K562 (cell line): ENCODE measurements around the gene CEP78. TPM values are rescaled to one million over a fixed set of nuclear protein-coding genes. Genes with fewer than 3 reads are reported as not detected.
A peak's percentile ranks its signal among the peaks of the same experiment; 100 is the strongest.

Experiments used
- ATF1 ChIP-seq, 2 experiments: fragments of 450-650 bp in 1 of 2; IDR thresholded peaks; 2 replicates each; pipeline ENCODE4 v1.6.1; 2016; ENCODE audit warnings: missing compliant biosample characterization in 1 of 2, missing genetic modification characterization in 1 of 2
- CCNT2 ChIP-seq: IDR thresholded peaks from 2 replicates; pipeline ENCODE4 v1.6.1; 2011; ENCODE audit warnings: borderline replicate concordance, low read depth, mild to moderate bottlenecking, moderate library complexity, mixed read lengths, low read length; ENCODE audit not compliant: insufficient read length; ENCODE audit errors: extremely low read depth
- CHD2 ChIP-seq: IDR thresholded peaks from 2 replicates; pipeline ENCODE4 v1.6.1; 2011; ENCODE audit warnings: low read depth, low read length
- EGR1 ChIP-seq: fragments of 450-650 bp; conservative IDR thresholded peaks from 2 replicates; pipeline ENCODE4 v1.6.1; 2017; ENCODE audit warnings: mild to moderate bottlenecking
- HMBOX1 ChIP-seq: sonication (generic); IDR thresholded peaks from 2 replicates; pipeline ENCODE4 v1.6.1; 2016
- HMGN3 ChIP-seq: IDR thresholded peaks from 2 replicates; pipeline ENCODE4 v1.6.1; 2011; ENCODE audit warnings: borderline replicate concordance, low read depth, mild to moderate bottlenecking, mixed read lengths, low read length; ENCODE audit not compliant: insufficient read length; ENCODE audit errors: extremely low read depth
- IRF2 ChIP-seq: sonication (generic); formaldehyde crosslinking; IDR thresholded peaks from 2 replicates; pipeline ENCODE4 v1.8.1; 2022; ENCODE audit warnings: mild to moderate bottlenecking, missing genetic modification reagents
- RBFOX2 ChIP-seq: fragments of 200-400 bp; formaldehyde crosslinking; IDR thresholded peaks from 2 replicates; pipeline ENCODE4 v1.6.1; 2017; ENCODE audit warnings: low read depth, mild to moderate bottlenecking, low read length, moderate library complexity
- SAP30 ChIP-seq: fragments of 200-600 bp; sonication (generic); IDR thresholded peaks from 2 replicates; pipeline ENCODE4 v1.6.1; 2012; ENCODE audit warnings: borderline replicate concordance, low read depth, mild to moderate bottlenecking, moderate library complexity, low read length, control low read depth, inconsistent platforms; ENCODE audit not compliant: insufficient read depth, poor library complexity, severe bottlenecking
- SREBF1 ChIP-seq: fragments of 150-350 bp; IDR thresholded peaks from 2 replicates; pipeline ENCODE4 v1.6.1; 2014; ENCODE audit warnings: antibody characterized with exemption, low read depth, low read length, borderline replicate concordance
- STAT5B ChIP-seq: fragments of 250-450 bp; sonication (Bioruptor Pico); IDR thresholded peaks from 2 replicates; pipeline ENCODE4 v1.8.0; 2021; ENCODE audit warnings: mild to moderate bottlenecking, inconsistent platforms
- SUPT5H ChIP-seq: fragments of 450-650 bp; IDR thresholded peaks from 2 replicates; pipeline ENCODE4 v1.6.1; 2016
- TAF7 ChIP-seq: fragments of 450-650 bp; IDR thresholded peaks from 2 replicates; pipeline ENCODE4 v1.6.1; 2016; ENCODE audit warnings: missing genetic modification characterization, missing compliant biosample characterization
- YY1 ChIP-seq, 3 experiments: IDR thresholded peaks; 2 replicates each; pipeline ENCODE4 v1.6.1; 2011; ENCODE audit warnings: low read length in 2 of 3, mild to moderate bottlenecking in 2 of 3, moderate library complexity in 2 of 3, borderline replicate concordance in 1 of 3, control low read depth in 1 of 3, low read depth in 1 of 3; ENCODE audit not compliant: insufficient read depth in 3 of 3, insufficient replicate concordance in 2 of 3, control insufficient read depth in 1 of 3, insufficient read length in 1 of 3; ENCODE audit errors: extremely low read depth in 1 of 3
- ZBTB17 ChIP-seq: fragments of 450-650 bp; formaldehyde crosslinking; IDR thresholded peaks from 2 replicates; pipeline ENCODE4 v1.4.0; 2020; ENCODE audit warnings: mild to moderate bottlenecking
- ZFX ChIP-seq: sonication (generic); formaldehyde crosslinking; IDR thresholded peaks from 2 replicates; pipeline ENCODE4 v1.8.0; 2022; ENCODE audit warnings: mild to moderate bottlenecking, missing genetic modification reagents, moderate library complexity
- ZNF143 ChIP-seq: sonication (generic); formaldehyde crosslinking; IDR thresholded peaks from 2 replicates; pipeline ENCODE4 v1.9.0; 2022; ENCODE audit warnings: mild to moderate bottlenecking, missing genetic modification reagents
- ZNF282 ChIP-seq: sonication (generic); formaldehyde crosslinking; IDR thresholded peaks from 2 replicates; pipeline ENCODE4 v1.8.1; 2023; ENCODE audit warnings: missing genetic modification reagents
- ZNF75A ChIP-seq: fragments of 450-650 bp; formaldehyde crosslinking; IDR thresholded peaks from 2 replicates; pipeline ENCODE4 v1.4.0; 2020; ENCODE audit warnings: mild to moderate bottlenecking
- ZSCAN32 ChIP-seq: fragments of 450-650 bp; formaldehyde crosslinking; IDR thresholded peaks from 2 replicates; pipeline ENCODE4 v1.4.0; 2020; ENCODE audit warnings: mild to moderate bottlenecking, moderate library complexity
- polyA plus RNA-seq, 8 experiments: library from polyadenylated mRNA; depleted of rRNA in 4 of 8; stranded (reverse) in 5 of 8; unstranded in 3 of 8; fragments of >200 nt; fragmentation: Nextera tagmentation in 2 of 8; fragmentation: Illumina TruSeq in 1 of 8; extraction: Ambion mirVana in 2 of 8; extraction: Trizol in 1 of 8; gene quantifications; 2 replicates each; pipeline versions ENCODE4 v1.2.1 to v1.2.3, GENCODE V29; 2011 to 2014; ENCODE audit warnings: inconsistent platforms in 1 of 8, missing spikeins in 1 of 8
- total RNA-seq, 7 experiments: library from RNA; depleted of rRNA in 6 of 7; stranded (reverse); fragments of >200 nt in 6 of 7; fragmentation: Illumina TruSeq in 2 of 7; extraction: Trizol in 2 of 7; gene quantifications; 2 replicates each; pipeline versions ENCODE4 v1.2.1 to v1.2.3, GENCODE V29; 2011 to 2021; ENCODE audit warnings: low replicate concordance in 1 of 7
- TF ChIP-seq, protein P1 (sequence below): fragments of 450-650 bp; IDR thresholded peaks from 2 replicates; pipeline ENCODE4 v1.6.1; 2018; ENCODE audit warnings: mild to moderate bottlenecking, low read depth; ENCODE audit not compliant: partially characterized antibody
- TF ChIP-seq, protein P2 (sequence below), 2 experiments: IDR thresholded peaks; 2 replicates each; pipeline ENCODE4 v1.6.1; 2011; ENCODE audit warnings: borderline replicate concordance in 1 of 2, control low read depth in 1 of 2, low read depth in 1 of 2, low read length in 1 of 2, mild to moderate bottlenecking in 1 of 2, mixed read lengths in 1 of 2, moderate library complexity in 1 of 2; ENCODE audit not compliant: insufficient read depth in 1 of 2, insufficient read length in 1 of 2, poor library complexity in 1 of 2, severe bottlenecking in 1 of 2; ENCODE audit errors: extremely low read depth in 1 of 2

CEP78 gene
- total and polyA plus RNA-seq, 9 of the 15 experiments (the other 6 are each of a cell fraction or from before 2014, with no cell fraction given) = 3.5 to 26.0 (median 21.5) TPM

DNA sequence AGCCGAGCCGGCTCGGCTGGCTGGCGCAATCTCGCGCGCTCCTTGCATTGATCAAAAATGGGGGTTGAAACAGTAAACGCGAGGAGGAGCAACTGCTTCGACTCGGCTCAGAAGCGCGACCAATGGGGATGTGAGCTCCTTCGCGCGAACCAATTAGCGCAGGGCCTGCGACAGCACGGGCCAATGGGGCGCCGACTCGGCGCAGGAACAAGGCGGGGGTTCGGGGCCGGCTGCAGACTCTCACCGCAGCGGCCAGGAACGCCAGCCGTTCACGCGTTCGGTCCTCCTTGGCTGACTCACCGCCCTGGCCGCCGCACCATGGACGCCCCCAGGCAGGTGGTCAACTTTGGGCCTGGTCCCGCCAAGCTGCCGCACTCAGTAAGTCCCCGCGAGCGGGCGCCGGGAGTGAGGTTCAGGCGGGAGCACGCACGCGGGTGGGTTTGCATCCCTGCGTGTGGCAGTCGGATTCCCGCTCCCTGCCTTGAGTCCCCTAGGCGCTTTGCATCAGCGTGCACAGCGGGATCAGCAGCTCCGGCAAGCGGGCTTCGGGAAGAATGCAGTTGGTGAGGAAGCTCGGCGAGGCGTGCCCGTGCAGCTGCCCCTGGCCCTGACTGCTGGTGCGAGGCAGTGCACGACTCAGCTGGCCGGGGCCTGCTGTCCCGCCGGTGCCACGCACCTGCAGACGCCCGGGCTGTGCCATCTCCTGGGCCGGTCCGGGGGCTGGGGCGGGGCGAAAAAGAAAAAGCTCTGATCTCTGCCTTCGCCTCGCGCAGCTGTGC lies 61.2 kb downstream of the CEP78 start, which contains the start of gene PSAT1 (continued):
- TF ChIP-seq, protein P1, sequence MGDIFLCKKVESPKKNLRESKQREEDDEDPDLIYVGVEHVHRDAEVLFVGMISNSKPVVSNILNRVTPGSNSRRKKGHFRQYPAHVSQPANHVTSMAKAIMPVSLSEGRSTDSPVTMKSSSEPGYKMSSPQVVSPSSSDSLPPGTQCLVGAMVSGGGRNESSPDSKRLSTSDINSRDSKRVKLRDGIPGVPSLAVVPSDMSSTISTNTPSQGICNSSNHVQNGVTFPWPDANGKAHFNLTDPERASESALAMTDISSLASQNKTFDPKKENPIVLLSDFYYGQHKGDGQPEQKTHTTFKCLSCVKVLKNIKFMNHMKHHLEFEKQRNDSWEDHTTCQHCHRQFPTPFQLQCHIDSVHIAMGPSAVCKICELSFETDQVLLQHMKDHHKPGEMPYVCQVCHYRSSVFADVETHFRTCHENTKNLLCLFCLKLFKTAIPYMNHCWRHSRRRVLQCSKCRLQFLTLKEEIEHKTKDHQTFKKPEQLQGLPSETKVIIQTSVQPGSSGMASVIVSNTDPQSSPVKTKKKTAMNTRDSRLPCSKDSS = no peak
- TF ChIP-seq, protein P2, sequence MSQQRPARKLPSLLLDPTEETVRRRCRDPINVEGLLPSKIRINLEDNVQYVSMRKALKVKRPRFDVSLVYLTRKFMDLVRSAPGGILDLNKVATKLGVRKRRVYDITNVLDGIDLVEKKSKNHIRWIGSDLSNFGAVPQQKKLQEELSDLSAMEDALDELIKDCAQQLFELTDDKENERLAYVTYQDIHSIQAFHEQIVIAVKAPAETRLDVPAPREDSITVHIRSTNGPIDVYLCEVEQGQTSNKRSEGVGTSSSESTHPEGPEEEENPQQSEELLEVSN (IDR thresholded peaks at IDR 0.05; ENCODE audit: borderline replicate concordance in 1 of 2, extremely low read depth in 1 of 2, insufficient read depth in 1 of 2, insufficient read length in 1 of 2, low read depth in 1 of 2, low read length in 1 of 2, poor library complexity in 1 of 2, severe bottlenecking in 1 of 2) = peak; percentile 82 to 89
- TF ChIP-seq ATF1 (CRISPR knock-in tag; IDR thresholded peaks at IDR 0.05) (no peak), ATF1 (tag; IDR thresholded peaks at IDR 0.05) (peak; percentile 61), IRF2 (CRISPR knock-in tag) (no peak), CCNT2 (peak; percentile 72), ZNF75A (CRISPR knock-in tag) (no peak), ZNF143 (no peak), TAF7 (tag) (peak; percentile 56; the same call in 1 of the 2 replicates), HMBOX1 (no peak), EGR1 (peak; percentile 24; the same call in 1 of the 2 replicates), RBFOX2 (peak; percentile 100), YY1 (IDR thresholded peaks at IDR 0.05; ENCODE audit: borderline replicate concordance in 1 of 3, control insufficient read depth in 1 of 3, extremely low read depth in 1 of 3, insufficient read depth in 3 of 3, insufficient read length in 1 of 3, insufficient replicate concordance in 2 of 3, low read depth in 1 of 3, low read length in 2 of 3) (peak in 1 of 3 experiments; percentile 64), ZFX (peak; percentile 80), SAP30 (peak; percentile 34), SREBF1 (no peak), CHD2 (peak; percentile 71; the same call in 1 of the 2 replicates), HMGN3 (peak; percentile 56), ZNF282 (CRISPR knock-in tag) (0 out of 2 replicates have a peak, but pooled peaks have one; percentile 48), ZSCAN32 (CRISPR knock-in tag) (peak; percentile 91), STAT5B (no peak), ZBTB17 (0 out of 2 replicates have a peak, but pooled peaks have one; percentile 25), SUPT5H (peak; percentile 70)
